Peyer's patch (tissue), 4 donors: ENCODE data around the gene SMPD1. TPM values are rescaled to one million over a fixed set of nuclear protein-coding genes. Genes with fewer than 3 reads are reported as not detected.
"Not testable (repeated sequence)": the region's sequence is repeated elsewhere in the genome, so short reads cannot be mapped to it uniquely, and the experiment has no call there.

Experiments
- DNase-seq, 3 donors: peaks; one replicate each; pipeline ENCODE4 v3.0.0-alpha.2; 2017 to 2019
- H3K27ac ChIP-seq, 4 donors: fragments of 200-600 bp; sonication (generic); one replicate each; pipeline ENCODE4 v1.5.1; 2016 to 2019
- H3K27me3 ChIP-seq, 2 donors: fragments of 200-600 bp; sonication (generic); one replicate each; pipeline ENCODE4 v1.5.1; 2019
- H3K36me3 ChIP-seq, 3 donors: fragments of 200-600 bp; sonication (generic); one replicate each; pipeline ENCODE4 v1.5.1; 2016 to 2019
- H3K4me1 ChIP-seq, 4 donors: fragments of 200-600 bp; sonication (generic); one replicate each; pipeline ENCODE4 v1.5.1; 2016 to 2019
- H3K4me3 ChIP-seq, 4 donors: fragments of 200-600 bp; sonication (generic); 1 replicate in 3 of 4; 2 replicates in 1 of 4; pipeline ENCODE4 v1.5.1; 2016 to 2019; ENCODE audit warnings: mild to moderate bottlenecking in 1 of 4
- H3K9me3 ChIP-seq, 4 donors: fragments of 200-600 bp; sonication (generic); one replicate each; pipeline ENCODE4 v1.5.1; 2016 to 2019; ENCODE audit warnings: mild to moderate bottlenecking in 1 of 4
- POLR2A ChIP-seq, 2 donors: fragments of 450-650 bp; IDR thresholded peaks; one replicate each; pipeline ENCODE4 v1.5.1; 2017; ENCODE audit warnings: antibody characterized with exemption in 2 of 2, mild to moderate bottlenecking in 2 of 2, moderate library complexity in 2 of 2
- total RNA-seq, 4 donors: library from RNA; depleted of rRNA; stranded (reverse); fragments of >200 nt; gene quantifications; one replicate each; pipeline ENCODE4 v1.1.0, GENCODE V29; 2016
- TF ChIP-seq, protein P1 (sequence below), 6 experiments: fragments of 450-650 bp in 4 of 6; fragments of 200-600 bp in 2 of 6; sonication (generic) in 1 of 6; IDR thresholded peaks; one replicate each; pipeline ENCODE4 v1.5.1; 2017 to 2019; ENCODE audit warnings: antibody characterized with exemption in 6 of 6, mild to moderate bottlenecking in 3 of 6, moderate library complexity in 1 of 6

Gene SMPD1
- total RNA-seq, 4 donors from 2014 or later: 11.6 to 78.3 (median 55.7) TPM

DNA sequence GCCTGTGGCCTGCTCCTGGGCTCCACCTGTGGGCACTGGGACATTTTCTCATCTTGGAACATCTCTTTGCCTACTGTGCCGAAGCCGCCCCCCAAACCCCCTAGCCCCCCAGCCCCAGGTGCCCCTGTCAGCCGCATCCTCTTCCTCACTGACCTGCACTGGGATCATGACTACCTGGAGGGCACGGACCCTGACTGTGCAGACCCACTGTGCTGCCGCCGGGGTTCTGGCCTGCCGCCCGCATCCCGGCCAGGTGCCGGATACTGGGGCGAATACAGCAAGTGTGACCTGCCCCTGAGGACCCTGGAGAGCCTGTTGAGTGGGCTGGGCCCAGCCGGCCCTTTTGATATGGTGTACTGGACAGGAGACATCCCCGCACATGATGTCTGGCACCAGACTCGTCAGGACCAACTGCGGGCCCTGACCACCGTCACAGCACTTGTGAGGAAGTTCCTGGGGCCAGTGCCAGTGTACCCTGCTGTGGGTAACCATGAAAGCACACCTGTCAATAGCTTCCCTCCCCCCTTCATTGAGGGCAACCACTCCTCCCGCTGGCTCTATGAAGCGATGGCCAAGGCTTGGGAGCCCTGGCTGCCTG, 1.4 kb downstream of the SMPD1 start:
- H3K27ac ChIP-seq: peak overlapping the region in 2 of 4 donors; percentile 87 to 92
- H3K4me1 ChIP-seq: peaks cover 0 to 15% (median 5%) of the 10 kb centered on the region in 4 donors
- DNase-seq: no peak
- H3K9me3 ChIP-seq: no peaks in the 10 kb centered on the region
- peaks cover 0 to 8% (median 0%) of the 10 kb centered on the region in 3 donors for H3K36me3 ChIP-seq
- no peak for TF ChIP-seq POLR2A (IDR thresholded peaks at IDR 0.05)
- TF ChIP-seq, protein P1, sequence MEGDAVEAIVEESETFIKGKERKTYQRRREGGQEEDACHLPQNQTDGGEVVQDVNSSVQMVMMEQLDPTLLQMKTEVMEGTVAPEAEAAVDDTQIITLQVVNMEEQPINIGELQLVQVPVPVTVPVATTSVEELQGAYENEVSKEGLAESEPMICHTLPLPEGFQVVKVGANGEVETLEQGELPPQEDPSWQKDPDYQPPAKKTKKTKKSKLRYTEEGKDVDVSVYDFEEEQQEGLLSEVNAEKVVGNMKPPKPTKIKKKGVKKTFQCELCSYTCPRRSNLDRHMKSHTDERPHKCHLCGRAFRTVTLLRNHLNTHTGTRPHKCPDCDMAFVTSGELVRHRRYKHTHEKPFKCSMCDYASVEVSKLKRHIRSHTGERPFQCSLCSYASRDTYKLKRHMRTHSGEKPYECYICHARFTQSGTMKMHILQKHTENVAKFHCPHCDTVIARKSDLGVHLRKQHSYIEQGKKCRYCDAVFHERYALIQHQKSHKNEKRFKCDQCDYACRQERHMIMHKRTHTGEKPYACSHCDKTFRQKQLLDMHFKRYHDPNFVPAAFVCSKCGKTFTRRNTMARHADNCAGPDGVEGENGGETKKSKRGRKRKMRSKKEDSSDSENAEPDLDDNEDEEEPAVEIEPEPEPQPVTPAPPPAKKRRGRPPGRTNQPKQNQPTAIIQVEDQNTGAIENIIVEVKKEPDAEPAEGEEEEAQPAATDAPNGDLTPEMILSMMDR (IDR thresholded peaks at IDR 0.05): no peak
- H3K4me3 ChIP-seq: peak overlapping the region in 2 of 4 donors; percentile 82 to 88
- no peaks in the 10 kb centered on the region for H3K27me3 ChIP-seq

DNA sequence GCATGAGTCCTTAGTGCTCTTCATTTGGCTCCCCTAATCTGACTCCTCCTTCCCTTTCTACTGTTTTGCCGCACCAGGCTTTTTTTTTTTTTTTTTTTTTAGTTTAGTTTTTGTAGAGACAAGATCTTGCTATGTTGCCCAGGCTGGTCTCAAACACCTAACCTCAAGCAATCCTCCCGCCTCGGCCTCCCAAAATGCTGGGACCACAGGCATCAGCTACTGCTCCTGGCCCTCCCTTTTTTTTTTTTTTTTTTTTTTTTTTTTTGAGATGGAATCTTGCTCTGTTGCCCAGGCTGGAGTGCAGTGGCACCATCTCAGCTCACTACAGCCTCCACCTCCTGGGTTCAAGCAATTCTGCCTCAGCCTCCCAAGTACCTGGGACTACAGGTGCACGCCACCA, 2.0 kb downstream of the SMPD1 start:
- peaks cover 0 to 14% (median 5%) of the 10 kb centered on the region in 4 donors for H3K4me1 ChIP-seq
- not testable (repeated sequence) for H3K27me3 ChIP-seq, H3K36me3 ChIP-seq, H3K4me3 ChIP-seq, H3K9me3 ChIP-seq, H3K27ac ChIP-seq, DNase-seq

DNA sequence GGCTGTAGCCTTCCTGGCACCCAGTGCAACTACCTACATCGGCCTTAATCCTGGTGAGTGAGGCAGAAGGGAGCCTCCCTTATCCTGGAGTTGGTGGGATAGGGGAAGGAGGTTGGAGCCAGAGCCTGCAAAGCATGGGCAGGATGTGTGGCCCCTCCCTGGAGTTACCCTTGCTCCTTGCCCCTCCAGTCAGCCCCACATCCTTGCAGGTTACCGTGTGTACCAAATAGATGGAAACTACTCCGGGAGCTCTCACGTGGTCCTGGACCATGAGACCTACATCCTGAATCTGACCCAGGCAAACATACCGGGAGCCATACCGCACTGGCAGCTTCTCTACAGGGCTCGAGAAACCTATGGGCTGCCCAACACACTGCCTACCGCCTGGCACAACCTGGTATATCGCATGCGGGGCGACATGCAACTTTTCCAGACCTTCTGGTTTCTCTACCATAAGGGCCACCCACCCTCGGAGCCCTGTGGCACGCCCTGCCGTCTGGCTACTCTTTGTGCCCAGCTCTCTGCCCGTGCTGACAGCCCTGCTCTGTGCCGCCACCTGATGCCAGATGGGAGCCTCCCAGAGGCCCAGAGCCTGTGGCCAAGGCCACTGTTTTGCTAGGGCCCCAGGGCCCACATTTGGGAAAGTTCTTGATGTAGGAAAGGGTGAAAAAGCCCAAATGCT, 3.9 kb downstream of the SMPD1 start:
- Histone ChIP-seq H3K36me3 (peaks cover 0 to 8% (median 0%) of the 10 kb centered on the region in 3 donors), H3K27ac (no peak overlapping the region), H3K9me3 (no peaks in the 10 kb centered on the region), H3K4me1 (peaks cover 0 to 12% (median 5%) of the 10 kb centered on the region in 4 donors), H3K27me3 (no peaks in the 10 kb centered on the region), H3K4me3 (no peak overlapping the region)
- DNase-seq: no peak
- no peak for TF ChIP-seq POLR2A (IDR thresholded peaks at IDR 0.05)
- TF ChIP-seq, protein P1 (IDR thresholded peaks at IDR 0.05): no peak

DNA sequence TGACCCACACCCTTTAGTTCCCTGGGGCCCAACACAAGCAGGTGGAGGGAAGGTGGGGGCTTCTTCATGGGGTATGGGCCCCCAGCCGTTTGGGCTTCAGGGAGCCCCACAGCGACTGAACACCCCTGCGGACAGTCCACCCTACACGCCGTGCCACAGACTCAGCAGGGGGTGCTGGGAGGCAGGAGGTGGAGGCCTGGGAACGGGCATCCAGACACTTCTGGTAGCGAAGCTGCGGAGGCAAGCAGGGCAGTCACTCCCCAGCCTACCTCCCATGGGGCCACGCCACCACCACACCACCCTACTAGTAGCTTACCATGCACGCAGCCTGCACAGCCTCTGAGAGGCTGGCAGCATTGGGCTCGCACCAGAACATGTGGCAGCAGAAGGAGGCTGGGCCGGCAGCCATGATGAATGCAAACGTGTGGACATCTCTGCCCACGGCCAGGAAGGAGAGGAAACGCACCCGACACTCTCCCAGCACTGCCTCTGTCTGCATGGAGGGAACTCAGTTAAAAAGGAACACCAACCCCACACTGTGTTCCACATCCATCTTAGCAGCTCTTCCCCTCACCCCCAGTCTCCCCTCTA, 5.3 kb downstream of the SMPD1 start:
- no peak overlapping the region for H3K4me3 ChIP-seq
- no peaks in the 10 kb centered on the region for H3K27me3 ChIP-seq
- peaks cover 0 to 8% (median 0%) of the 10 kb centered on the region in 3 donors for H3K36me3 ChIP-seq
- no peak for TF ChIP-seq POLR2A (IDR thresholded peaks at IDR 0.05)
- TF ChIP-seq, protein P1 (IDR thresholded peaks at IDR 0.05): no peak
- no peak for DNase-seq
- H3K4me1 ChIP-seq: peaks cover 0 to 12% (median 5%) of the 10 kb centered on the region in 4 donors
- no peak overlapping the region for H3K27ac ChIP-seq
- no peaks in the 10 kb centered on the region for H3K9me3 ChIP-seq

DNA sequence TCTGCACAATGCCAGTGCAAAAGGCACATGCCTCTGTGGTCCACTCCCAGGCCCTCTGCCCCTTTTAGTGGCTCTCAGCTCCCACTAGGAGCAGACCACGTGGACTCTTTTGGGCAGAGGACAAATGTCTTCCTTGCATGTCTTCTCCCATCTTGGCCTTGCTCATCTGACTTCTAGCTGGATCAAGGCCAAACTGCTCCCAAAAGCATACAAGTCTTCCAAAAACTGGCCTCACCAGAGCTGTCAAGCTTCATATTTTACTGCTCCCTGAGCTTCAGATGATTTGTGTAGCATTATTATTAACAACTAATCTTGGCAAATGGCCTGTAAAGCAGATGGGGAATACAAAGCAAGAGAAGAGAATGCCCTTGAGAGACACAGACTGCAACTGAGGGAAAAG, 6.9 kb downstream of the SMPD1 start:
- no peaks in the 10 kb centered on the region for H3K9me3 ChIP-seq
- H3K4me3 ChIP-seq: no peak overlapping the region
- H3K27me3 ChIP-seq: no peaks in the 10 kb centered on the region
- peaks cover 0 to 9% (median 2%) of the 10 kb centered on the region in 4 donors for H3K4me1 ChIP-seq
- no peak for TF ChIP-seq POLR2A (IDR thresholded peaks at IDR 0.05)
- TF ChIP-seq, protein P1 (IDR thresholded peaks at IDR 0.05): no peak
- H3K36me3 ChIP-seq: peaks cover 0 to 8% (median 0%) of the 10 kb centered on the region in 3 donors
- DNase-seq: no peak
- H3K27ac ChIP-seq: no peak overlapping the region

DNA sequence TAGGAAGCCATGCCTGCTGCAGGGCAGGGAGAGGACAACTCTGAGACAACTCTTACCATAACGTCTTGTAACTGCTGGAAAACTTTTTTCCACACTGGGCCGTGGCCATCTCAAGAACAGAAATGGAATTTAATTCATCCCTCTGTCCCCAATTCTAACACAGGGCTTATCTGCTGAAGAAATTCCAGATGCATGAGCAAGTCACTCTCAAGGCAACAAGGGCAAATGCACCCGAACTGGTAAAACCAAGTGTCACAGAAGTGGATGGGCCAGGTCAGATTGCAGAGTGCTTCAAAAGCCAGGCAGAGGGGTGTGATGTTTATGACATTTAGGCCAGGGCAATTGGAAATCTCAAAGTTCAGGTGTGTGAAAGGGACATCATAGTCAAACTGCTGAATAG, 7.4 kb downstream of the SMPD1 start:
- H3K9me3 ChIP-seq: no peaks in the 10 kb centered on the region
- no peaks in the 10 kb centered on the region for H3K27me3 ChIP-seq
- H3K4me3 ChIP-seq: no peak overlapping the region
- H3K27ac ChIP-seq: no peak overlapping the region
- TF ChIP-seq, protein P1 (IDR thresholded peaks at IDR 0.05): no peak
- no peak for TF ChIP-seq POLR2A (IDR thresholded peaks at IDR 0.05)
- DNase-seq: no peak
- H3K4me1 ChIP-seq: peaks cover 0 to 13% (median 2%) of the 10 kb centered on the region in 4 donors
- peaks cover 0 to 8% (median 0%) of the 10 kb centered on the region in 3 donors for H3K36me3 ChIP-seq
